Sigmoid colon (tissue), 7 donors: ENCODE results near the gene PLCD3. TPM values are rescaled to one million over a fixed set of nuclear protein-coding genes. Genes with fewer than 3 reads are reported as not detected.

Experiments
- DNase-seq: peaks from one replicate; pipeline ENCODE4 v3.0.0-alpha.2; 2019
- H3K27ac ChIP-seq, 4 donors: fragments of 200-600 bp; sonication (generic); one replicate each; pipeline ENCODE4 v1.5.1; 2016 to 2019; ENCODE audit warnings: mild to moderate bottlenecking in 1 of 4
- H3K27me3 ChIP-seq, 3 donors: fragments of 200-600 bp; sonication (generic); one replicate each; pipeline ENCODE4 v1.5.1; 2019; ENCODE audit warnings: mild to moderate bottlenecking in 1 of 3
- H3K36me3 ChIP-seq, 4 donors: fragments of 200-600 bp; sonication (generic); one replicate each; pipeline ENCODE4 v1.5.1; 2016 to 2019
- H3K4me1 ChIP-seq, 4 donors: fragments of 200-600 bp; sonication (generic); one replicate each; pipeline ENCODE4 v1.5.1; 2017 to 2019
- H3K4me3 ChIP-seq, 4 donors: fragments of 200-600 bp; sonication (generic); one replicate each; pipeline ENCODE4 v1.5.1; 2017 to 2019; ENCODE audit warnings: mild to moderate bottlenecking in 2 of 4, moderate library complexity in 1 of 4
- H3K9me3 ChIP-seq, 4 donors: fragments of 200-600 bp in 3 of 4; sonication (generic) in 3 of 4; one replicate each; pipeline versions ENCODE4 v1.5.1 to v1.6.1; 2013 to 2019
- EP300 ChIP-seq, 4 donors: sonication (generic); formaldehyde crosslinking; IDR thresholded peaks; one replicate each; pipeline ENCODE4 v1.6.1; 2017; ENCODE audit warnings: antibody characterized with exemption in 4 of 4
- POLR2A ChIP-seq, 2 donors: fragments of 450-650 bp; IDR thresholded peaks; one replicate each; pipeline ENCODE4 v1.6.1; 2016; ENCODE audit warnings: antibody characterized with exemption in 2 of 2, mild to moderate bottlenecking in 2 of 2, moderate library complexity in 2 of 2
- POLR2AphosphoS5 ChIP-seq, 4 donors: sonication (generic); formaldehyde crosslinking; IDR thresholded peaks; one replicate each; pipeline ENCODE4 v1.6.1; 2017; ENCODE audit warnings: antibody characterized with exemption in 4 of 4
- WGBS, 2 donors: extraction: QIAGEN DNeasy Blood & Tissue Kit; methylation state at CpG; one replicate each; pipeline ENCODE4 v1.1.7; 2013; 5-methylcytosine and 5-hydroxymethylcytosine counted together
- intact Hi-C: fragments of 100-400 bp; cut with DNase I; formaldehyde crosslinking; loops from one replicate; pipeline ENCODE4 v1.15.1; 2023
- polyA plus RNA-seq, 3 donors: library from polyadenylated mRNA; stranded (reverse); fragments of 200-250 nt; gene quantifications; one replicate each; pipeline ENCODE4 v1.2.3, GENCODE V29; 2013
- total RNA-seq, 4 donors: library from RNA; depleted of rRNA; stranded (reverse); fragments of >200 nt; gene quantifications; one replicate each; pipeline ENCODE4 v1.1.0, GENCODE V29; 2016
- TF ChIP-seq, protein P1 (sequence below), 4 experiments: fragments of 450-650 bp in 3 of 4; fragments of 200-600 bp in 1 of 4; IDR thresholded peaks; one replicate each; pipeline ENCODE4 v1.5.1; 2016 to 2019; ENCODE audit warnings: antibody characterized with exemption in 4 of 4, mild to moderate bottlenecking in 3 of 4, moderate library complexity in 2 of 4
- donor health status: healthy with polysubstance abuse.
- donor health status: Bipolar disorder and iron deficiency.
- donor health status: healthy.

Gene PLCD3
- total and polyA plus RNA-seq, 7 donors, result 27.4 to 274 (median 45.7) TPM

DNA sequence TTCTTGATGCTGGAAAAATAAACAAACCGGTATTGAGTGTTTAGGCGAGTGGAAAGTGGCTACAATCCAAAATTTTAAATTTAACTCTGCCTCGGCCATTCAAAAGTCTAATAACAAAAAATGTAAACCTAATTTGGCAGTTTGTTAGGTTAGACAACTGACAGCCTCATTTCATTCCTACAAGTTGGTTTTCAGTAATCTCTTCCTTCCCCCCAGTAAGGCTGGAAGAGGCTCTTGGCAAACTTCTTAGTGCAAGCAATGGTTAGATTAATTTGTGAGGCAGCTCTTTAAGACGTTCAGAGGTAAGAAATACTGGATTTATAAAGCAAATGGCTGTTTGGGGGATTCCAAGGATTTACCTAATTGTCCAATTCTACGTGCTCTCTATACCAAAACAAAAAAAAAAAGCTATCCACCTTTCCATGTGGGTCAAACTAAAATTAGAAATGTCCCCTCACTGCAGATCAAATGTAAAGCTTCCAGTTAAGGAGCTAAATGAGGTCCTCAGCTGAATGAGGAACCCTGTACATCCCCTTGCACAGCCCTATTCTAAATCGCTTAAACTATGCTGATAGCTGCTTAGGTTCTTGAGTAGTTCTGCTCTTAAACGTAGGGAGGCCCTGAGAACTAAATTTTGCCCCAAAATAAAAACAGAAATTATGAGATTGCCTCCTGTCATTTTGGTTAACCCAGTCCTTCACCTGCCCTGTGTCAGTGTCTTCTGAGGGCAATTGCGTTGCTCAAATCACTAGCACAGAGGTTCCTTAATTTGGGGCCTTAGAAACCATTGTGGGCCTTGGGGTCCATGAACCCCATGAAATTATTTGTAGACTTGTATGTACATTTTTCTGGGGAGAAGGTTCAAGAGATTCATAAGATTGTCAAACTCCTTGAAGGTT, 18.8 kb upstream of the PLCD3 start:
- no peak for TF ChIP-seq EP300 (IDR thresholded peaks at IDR 0.05)
- TF ChIP-seq, protein P1, sequence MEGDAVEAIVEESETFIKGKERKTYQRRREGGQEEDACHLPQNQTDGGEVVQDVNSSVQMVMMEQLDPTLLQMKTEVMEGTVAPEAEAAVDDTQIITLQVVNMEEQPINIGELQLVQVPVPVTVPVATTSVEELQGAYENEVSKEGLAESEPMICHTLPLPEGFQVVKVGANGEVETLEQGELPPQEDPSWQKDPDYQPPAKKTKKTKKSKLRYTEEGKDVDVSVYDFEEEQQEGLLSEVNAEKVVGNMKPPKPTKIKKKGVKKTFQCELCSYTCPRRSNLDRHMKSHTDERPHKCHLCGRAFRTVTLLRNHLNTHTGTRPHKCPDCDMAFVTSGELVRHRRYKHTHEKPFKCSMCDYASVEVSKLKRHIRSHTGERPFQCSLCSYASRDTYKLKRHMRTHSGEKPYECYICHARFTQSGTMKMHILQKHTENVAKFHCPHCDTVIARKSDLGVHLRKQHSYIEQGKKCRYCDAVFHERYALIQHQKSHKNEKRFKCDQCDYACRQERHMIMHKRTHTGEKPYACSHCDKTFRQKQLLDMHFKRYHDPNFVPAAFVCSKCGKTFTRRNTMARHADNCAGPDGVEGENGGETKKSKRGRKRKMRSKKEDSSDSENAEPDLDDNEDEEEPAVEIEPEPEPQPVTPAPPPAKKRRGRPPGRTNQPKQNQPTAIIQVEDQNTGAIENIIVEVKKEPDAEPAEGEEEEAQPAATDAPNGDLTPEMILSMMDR (IDR thresholded peaks at IDR 0.05), result no peak
- TF ChIP-seq POLR2A (IDR thresholded peaks at IDR 0.05), result no peak
- TF ChIP-seq POLR2AphosphoS5 (IDR thresholded peaks at IDR 0.05), result no peak
- no peaks in the 10 kb centered on the region for H3K9me3 ChIP-seq
- peak overlapping the region; percentile 97 to 99 (median 98) for H3K27ac ChIP-seq
- no peak for DNase-seq
- peaks cover 6 to 59% (median 48%) of the 10 kb centered on the region in 4 donors for H3K4me1 ChIP-seq
- H3K4me3 ChIP-seq, result peak overlapping the region; percentile 81 to 92 (median 89)
- intact Hi-C loops, result no loop called here
- no peaks in the 10 kb centered on the region for H3K36me3 ChIP-seq
- no peaks in the 10 kb centered on the region for H3K27me3 ChIP-seq
- WGBS, 2 donors, result 45 to 49% methylated on average over 8 of the region's 8 CpGs

DNA sequence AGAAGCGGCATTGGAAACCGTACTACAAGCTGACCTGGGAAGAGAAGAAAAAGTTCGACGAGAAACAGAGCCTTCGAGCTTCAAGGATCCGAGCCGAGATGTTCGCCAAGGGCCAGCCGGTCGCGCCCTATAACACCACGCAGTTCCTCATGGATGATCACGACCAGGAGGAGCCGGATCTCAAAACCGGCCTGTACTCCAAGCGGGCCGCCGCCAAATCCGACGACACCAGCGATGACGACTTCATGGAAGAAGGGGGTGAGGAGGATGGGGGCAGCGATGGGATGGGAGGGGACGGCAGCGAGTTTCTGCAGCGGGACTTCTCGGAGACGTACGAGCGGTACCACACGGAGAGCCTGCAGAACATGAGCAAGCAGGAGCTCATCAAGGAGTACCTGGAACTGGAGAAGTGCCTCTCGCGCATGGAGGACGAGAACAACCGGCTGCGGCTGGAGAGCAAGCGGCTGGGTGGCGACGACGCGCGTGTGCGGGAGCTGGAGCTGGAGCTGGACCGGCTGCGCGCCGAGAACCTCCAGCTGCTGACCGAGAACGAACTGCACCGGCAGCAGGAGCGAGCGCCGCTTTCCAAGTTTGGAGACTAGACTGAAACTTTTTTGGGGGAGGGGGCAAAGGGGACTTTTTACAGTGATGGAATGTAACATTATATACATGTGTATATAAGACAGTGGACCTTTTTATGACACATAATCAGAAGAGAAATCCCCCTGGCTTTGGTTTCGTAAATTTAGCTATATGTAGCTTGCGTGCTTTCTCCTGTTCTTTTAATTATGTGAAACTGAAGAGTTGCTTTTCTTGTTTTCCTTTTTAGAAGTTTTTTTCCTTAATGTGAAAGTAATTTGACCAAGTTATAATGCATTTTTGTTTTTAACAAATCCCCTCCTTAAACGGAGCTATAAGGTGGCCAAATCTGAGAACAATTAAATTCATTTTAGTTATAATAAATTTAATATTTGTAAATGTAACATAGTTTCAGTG, 17.7 kb upstream of the PLCD3 start:
- TF ChIP-seq, protein P1 (IDR thresholded peaks at IDR 0.05), result no peak
- TF ChIP-seq POLR2AphosphoS5 (IDR thresholded peaks at IDR 0.05) (peak; percentile 43 to 76 (median 64)), POLR2A (IDR thresholded peaks at IDR 0.05) (peak; percentile 41), EP300 (IDR thresholded peaks at IDR 0.05) (no peak)
- DNase-seq, result peak; percentile 90
- intact Hi-C loops, result loop anchor here (1.0 to 10.0 kb wide), 4 partner anchors 17 to 955 kb away; partner anchors contain the start of genes ATXN7L3, MAP3K14 and PLCD3
- Histone ChIP-seq H3K27me3 (no peaks in the 10 kb centered on the region), H3K36me3 (no peaks in the 10 kb centered on the region), H3K27ac (peak overlapping the region; percentile 97 to 99 (median 98)), H3K9me3 (no peaks in the 10 kb centered on the region), H3K4me3 (peak overlapping the region; percentile 81 to 92 (median 89)), H3K4me1 (peaks cover 6 to 57% (median 42%) of the 10 kb centered on the region in 4 donors)
- WGBS, 2 donors, result 1 to 2% methylated on average over 56 of the region's 56 CpGs

GRCh38 chr17:45149037-45149668, 16.8 kb upstream of the PLCD3 start:
- intact Hi-C loops, result loop anchor here (1.0 to 10.0 kb wide), 4 partner anchors 16 to 954 kb away; partner anchors contain the start of genes ATXN7L3, MAP3K14 and PLCD3
- Histone ChIP-seq H3K27me3 (no peaks in the 10 kb centered on the region), H3K4me3 (peak overlapping the region; percentile 81 to 92 (median 89)), H3K9me3 (no peaks in the 10 kb centered on the region), H3K36me3 (no peaks in the 10 kb centered on the region), H3K27ac (peak overlapping the region; percentile 97 to 99 (median 98)), H3K4me1 (peaks cover 6 to 57% (median 47%) of the 10 kb centered on the region in 4 donors)
- 0 to 1% methylated on average over 32 of the region's 32 CpGs for WGBS, 2 donors
- TF ChIP-seq EP300 (IDR thresholded peaks at IDR 0.05) (no peak), POLR2A (IDR thresholded peaks at IDR 0.05) (peak in 1 of 2 donors; percentile 57), POLR2AphosphoS5 (IDR thresholded peaks at IDR 0.05) (peak; percentile 42 to 74 (median 54))
- TF ChIP-seq, protein P1 (IDR thresholded peaks at IDR 0.05), result peak; percentile 81 to 84 (median 83)
- peak; percentile 95 for DNase-seq
